Hypothalamus (tissue), 51 donors: Measurements from ENCODE around the gene ELANE.
A peak's percentile ranks its signal among the peaks of the same experiment; 100 is the strongest.
"Not testable (repeated sequence)": the region's sequence is repeated elsewhere in the genome, so short reads cannot be mapped to it uniquely, and the experiment has no call there.

Experiments used
- DNase-seq, 51 donors: peaks; one replicate each; lab custom pipeline; 2025; lab: John Stamatoyannopoulos, UW

Gene ELANE

GRCh38 chr19:835210-835810 is 16.8 kb upstream of the ELANE start:
- DNase-seq = no peak

DNA sequence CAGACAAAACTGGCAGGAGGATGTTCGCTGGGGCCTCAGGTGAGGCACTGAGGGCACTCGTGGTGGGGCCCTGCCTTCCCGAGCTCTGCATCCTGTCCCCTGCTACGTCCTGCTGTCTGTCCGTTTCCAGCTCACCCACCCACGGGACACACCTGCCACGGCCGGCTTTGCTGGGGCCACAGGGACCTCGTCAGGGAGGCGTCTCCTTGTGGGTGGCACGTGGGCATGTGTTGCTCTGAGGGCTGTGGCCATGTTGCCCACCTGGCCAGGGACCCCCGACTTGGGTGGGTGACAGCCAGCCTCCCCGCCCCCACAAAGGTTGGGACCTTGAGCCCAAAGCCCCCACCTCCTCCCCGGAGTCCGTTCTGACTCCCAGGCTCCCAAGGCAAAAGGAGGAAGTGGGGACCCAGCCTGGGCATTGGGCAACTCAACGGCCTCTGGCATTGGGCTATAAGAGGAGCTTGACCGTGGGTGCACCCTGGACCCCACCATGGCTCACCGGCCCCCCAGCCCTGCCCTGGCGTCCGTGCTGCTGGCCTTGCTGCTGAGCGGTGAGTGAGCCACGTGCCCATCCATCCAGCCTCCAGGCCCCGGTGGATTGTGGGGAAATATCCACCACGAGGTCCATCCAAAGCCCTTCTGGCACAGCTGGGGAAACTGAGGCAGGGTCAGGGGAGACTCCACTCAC is 11.4 kb upstream of the ELANE start, which contains the start of gene PRTN3:
PRTN3 (plus strand) TSS at position 481 of the 688 bp plus-strand sequence; CDS start at position 491, 10 bp downstream.
- DNase-seq = no peak

DNA sequence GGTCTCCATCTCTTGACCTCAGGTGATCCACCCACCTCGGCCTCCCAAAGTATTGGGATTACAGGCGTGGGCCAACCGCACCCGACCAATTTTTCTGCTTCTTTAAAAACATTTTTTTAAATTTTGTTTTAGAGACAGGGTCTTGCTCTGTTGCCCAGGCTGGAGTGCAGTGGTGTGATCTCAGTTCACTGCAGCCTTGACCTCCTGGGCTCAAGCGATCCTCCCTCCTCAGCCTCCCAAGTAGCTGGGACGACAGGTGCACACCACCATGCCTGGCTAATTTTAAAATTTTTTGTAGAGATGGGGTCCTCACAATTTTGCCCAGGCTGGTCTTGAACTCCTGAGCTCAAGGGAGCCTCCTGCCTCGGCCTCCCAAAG is 9.3 kb upstream of the ELANE start:
- DNase-seq = not testable (repeated sequence)

DNA sequence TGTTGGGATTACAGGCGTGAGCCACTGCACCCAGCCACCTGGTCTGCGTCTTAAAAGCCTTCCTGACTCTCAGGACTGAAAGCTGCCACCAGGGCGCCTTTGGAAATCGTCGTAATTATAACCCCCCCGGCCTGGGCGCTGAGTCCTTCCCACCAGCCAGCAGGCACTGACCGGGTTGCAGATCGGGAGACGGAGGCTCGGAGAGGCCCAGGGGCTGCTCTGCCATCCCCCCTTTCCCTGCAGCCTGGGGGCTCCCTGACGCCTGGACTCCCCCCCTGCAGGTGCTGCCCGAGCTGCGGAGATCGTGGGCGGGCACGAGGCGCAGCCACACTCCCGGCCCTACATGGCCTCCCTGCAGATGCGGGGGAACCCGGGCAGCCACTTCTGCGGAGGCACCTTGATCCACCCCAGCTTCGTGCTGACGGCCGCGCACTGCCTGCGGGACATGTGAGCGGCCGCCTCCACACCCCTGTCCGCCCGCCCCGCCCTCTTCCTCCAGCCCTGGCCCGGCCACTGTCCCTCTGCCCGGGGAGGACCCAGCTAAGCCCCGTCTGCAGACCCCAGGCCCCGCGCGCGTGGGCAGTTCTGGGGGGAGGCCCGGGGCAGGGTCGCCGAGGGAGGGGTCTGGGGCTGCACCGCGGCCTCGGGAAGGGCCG is 8.8 kb upstream of the ELANE start:
- no peak for DNase-seq

DNA sequence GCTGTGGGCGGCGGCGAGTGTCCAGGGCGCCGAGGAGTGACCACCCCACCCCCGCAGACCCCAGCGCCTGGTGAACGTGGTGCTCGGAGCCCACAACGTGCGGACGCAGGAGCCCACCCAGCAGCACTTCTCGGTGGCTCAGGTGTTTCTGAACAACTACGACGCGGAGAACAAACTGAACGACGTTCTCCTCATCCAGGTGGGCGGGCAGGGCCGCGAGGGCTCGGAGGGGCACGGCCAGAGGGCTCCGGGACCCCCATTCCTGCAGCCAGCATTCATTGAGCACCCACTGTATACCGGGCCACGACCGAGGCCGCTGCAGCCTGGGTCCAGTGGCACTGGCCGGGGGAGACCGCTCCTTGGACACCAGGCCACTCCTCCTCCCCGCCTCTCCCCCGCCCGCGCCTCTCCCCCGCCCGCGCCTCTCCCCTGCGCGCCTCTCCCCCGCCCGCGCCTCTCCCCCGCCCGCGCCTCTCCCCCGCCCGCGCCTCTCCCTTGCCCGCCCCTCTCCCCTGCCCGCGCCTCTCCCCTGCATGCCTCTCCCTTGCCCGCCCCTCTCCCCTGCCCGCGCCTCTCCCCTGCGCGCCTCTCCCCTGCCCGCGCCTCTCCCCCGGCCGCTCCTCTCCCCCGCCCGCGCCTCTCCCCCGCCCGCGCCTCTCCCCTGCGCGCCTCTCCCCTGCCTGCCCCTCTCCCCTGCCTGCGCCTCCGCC is 8.1 kb upstream of the ELANE start:
- DNase-seq = no peak

DNA sequence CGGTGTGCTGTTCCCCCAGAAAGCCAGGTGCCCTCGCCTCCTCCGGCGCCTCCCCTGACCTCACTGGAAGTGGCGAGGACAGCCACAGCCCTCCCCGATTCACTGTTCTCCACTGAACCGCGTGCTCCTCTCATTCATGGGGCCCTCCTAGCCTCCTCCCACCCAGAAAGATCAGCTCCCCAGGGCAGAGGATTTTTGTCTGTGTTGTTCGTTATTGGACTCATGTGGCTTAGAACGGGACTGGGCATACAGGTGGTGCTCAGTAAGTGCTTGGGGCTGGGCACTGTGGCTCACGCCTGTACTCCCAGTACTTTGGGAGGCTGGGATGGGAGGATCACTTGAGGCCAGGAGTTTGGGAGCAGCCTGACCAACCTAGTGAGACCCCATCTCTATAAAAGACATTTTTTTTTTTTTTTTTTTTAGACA is 7.5 kb upstream of the ELANE start:
- no peak for DNase-seq

DNA sequence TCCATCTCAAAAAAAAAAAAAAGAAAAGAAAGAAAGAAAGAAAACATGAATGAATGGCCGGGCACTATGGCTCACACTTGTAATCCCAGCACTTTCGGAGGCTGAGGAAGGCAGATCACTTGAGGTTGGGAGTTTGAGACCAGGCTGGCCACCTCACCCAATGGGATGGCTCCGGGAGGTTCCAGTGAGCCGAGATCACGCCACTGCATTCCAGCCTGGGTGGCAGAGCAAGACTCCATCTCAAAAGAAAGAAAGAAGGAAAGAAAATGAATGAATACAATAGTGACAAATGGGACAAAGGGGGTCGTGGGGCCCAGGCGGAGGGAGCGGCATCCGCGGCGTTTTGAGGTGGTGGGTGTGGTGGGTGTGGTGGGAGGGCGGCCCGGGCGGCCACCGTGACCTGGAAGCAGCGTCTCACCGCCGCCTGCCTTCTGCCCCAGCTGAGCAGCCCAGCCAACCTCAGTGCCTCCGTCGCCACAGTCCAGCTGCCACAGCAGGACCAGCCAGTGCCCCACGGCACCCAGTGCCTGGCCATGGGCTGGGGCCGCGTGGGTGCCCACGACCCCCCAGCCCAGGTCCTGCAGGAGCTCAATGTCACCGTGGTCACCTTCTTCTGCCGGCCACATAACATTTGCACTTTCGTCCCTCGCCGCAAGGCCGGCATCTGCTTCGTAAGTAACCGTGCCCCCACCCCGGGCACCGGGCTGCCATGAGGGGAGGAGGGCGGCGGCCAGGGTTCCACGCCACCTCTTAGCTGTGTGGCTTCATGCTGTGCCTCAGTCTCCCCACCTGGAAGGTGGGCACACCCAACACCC is 6.2 kb upstream of the ELANE start:
- DNase-seq = no peak

DNA sequence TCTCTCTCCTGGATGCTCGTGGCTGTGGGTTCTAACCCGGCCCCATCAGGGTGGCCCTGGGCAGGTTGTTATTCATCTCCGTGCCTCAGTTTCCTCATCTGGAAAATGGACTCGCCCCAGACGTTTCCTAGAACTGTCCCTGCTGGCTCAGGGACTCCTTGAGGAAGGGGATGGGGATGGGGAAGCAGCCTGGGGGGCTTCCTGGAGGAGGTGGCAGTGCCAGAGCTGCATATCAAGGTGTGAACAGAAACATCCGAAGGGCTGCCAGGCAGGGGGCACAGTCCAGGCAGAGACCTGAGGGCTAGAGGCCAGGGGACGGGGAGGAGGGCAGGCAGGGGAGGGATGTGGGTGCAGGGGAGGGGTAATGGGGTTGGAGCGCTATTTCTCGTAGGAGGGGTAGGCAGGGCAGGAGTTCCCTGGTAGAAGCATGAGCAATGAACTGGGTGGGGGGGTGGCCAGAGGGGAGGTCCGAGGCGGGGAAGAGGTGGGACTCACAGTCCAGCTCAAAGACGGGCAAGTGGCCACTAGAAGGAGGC is 3.6 kb upstream of the ELANE start:
- DNase-seq = no peak

DNA sequence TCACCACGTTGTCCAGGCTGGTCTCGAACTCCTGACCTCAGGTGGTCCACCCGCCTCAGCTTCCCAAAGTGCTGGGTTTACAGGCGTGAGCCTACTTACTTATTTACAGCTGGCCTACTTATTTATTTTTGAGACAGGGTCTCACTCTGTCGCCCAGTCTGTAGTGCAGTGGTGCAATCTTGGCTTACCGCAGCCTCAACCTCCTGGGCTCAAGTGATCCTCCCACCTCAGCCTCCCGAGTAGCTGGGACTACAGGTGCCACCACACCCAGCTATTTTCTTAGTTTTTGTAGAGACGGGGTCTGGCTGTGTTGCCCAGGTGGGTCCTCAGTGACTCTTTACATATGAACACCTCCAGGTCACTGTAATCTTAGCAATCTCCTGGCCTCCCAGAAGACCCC is 2.9 kb upstream of the ELANE start:
- not testable (repeated sequence) for DNase-seq

DNA sequence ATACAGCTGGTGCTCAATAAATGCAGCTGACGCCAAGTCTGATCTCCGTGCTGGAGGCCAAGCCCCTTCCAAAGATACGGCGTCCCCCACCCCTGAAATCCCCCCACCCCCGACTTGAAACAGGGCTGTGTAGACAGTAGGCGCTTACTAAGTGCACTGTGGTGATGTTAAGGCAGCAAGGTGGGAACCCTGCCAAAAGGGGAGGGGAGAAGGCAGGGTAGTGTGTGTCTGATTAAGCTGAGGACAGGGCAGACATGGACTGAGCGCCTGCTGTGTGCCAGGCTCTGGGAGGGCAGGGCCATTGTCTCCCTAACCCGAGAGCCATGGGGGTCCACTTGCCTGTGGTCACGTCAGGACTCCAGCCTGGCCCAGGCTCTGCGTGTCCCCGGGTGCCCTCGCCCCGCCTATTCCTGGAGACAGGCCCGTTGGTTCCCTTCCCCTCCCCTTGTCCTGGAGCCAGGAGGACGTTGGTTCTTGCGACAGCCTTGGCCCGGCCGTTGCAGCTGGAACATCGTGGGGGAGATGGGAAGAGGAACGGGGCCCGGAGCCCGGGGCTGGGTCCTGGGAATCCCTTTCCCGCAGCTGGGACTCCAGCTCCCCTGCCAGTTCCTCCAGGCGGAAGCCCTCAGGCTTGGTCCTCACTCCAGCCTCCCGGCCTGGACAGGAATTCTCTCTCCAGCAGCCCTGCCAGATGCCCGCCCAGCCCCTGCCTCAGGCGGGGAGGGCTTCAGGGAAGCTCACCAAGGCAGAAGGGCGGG is 1.7 kb upstream of the ELANE start:
- peak in 28 of 51 donors; percentile 13 to 82 (median 44) for DNase-seq

- no peak for DNase-seq
Observed at GRCh38 chr19:850979-851335, 1.1 kb upstream of the ELANE start.

DNA sequence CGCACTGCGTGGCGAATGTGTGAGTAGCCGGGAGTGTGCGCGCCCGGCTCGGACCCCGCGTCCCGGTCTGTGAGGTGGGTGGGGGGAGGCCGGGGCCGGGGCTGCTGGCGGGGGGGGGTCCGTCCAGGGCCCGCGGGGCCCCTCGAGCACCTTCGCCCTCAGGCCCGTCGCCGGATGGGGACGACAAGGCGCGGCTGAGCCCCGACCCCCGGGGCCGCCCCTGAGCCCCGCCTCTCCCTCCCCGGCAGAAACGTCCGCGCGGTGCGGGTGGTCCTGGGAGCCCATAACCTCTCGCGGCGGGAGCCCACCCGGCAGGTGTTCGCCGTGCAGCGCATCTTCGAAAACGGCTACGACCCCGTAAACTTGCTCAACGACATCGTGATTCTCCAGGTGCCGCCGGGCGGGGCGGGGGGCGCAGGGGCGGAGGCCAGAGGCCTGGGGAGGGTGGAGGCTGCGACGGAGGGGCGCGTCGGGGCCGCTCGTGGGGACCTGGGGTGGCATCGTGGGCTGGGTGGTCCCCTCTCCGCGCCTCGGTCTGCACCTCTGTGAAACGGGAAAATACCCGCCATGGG is 997 bp downstream of the ELANE start:
- no peak for DNase-seq

- not testable (repeated sequence) for DNase-seq
Observed at GRCh38 chr19:853614-854220, 1.6 kb downstream of the ELANE start.

DNA sequence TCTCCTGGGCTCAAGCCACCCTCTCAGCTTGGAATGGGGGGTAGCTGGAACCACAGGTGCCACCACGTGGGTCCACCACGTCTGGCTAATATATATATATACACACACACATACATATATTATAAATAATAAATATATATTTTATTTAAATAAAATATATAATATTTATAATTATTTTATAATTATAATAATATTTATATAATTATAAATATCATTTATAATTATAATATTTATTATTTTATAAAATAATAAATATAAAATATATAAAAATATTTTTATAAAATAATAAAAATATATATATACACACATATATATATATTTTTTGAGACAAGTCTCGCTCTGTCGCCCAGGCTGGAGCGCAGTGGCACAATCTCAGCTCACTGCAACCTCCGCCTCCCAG is 2.4 kb downstream of the ELANE start:
- DNase-seq = no peak

GRCh38 chr19:855142-855541 is 3.0 kb downstream of the ELANE start:
- no peak for DNase-seq

GRCh38 chr19:855566-856120 is 3.5 kb downstream of the ELANE start:
- DNase-seq = no peak

DNA sequence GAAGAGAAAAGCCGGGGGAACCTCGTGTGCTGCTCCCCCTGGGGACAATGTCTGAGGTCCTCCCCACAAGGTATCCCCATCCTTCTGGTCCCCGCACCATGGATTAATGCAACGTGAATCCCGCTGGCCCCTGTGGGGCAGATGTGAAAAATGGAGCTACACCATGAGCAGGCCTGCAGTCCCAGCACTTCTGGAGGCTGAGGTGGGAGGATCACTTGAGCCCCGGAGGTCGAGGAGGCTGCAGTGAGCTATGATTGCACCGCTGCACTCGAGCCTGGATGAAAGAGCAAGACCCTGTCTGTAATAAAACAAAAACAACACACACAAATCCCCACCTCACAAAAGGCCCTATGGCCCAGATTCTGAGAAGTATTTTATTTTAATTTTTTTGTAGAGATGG is 6.2 kb downstream of the ELANE start:
- DNase-seq = no peak
